ENCODE data around the gene SYNGR2.
A peak's percentile ranks its signal among the peaks of the same experiment; 100 is the strongest.

Gene SYNGR2, protein sequence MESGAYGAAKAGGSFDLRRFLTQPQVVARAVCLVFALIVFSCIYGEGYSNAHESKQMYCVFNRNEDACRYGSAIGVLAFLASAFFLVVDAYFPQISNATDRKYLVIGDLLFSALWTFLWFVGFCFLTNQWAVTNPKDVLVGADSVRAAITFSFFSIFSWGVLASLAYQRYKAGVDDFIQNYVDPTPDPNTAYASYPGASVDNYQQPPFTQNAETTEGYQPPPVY

GRCh38 chr17:78168242-78168902 is at the start of gene SYNGR2:
Gene SYNGR2, plus strand, starts transcription at chr17:78168581. Its CDS starts 36 bp downstream, at chr17:78168617.
- peak; percentile 86 for DNase-seq (ENCODE audit: low spot score)

DNA sequence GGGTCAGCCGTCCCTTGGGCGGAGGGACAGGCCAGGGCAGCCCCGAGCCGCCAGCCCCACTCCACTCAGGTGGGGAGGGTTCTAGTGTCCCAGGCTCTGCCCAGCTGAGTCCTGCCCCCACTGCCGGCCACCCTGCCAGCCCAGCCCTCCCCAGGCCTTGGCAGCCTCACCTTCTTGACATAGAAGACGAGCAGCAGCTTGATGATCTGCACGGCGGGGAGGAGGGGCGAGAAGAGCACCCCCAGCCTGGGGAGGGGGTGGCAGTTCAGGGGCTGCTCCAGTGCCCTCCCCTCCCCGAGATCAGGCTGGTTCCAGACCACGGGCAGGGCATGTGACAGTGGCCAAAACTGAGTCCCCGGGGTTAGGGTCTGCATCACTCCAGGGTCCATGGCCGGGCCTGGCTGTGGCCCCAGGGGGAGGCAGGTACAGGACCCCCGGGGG is 49.6 kb upstream of the SYNGR2 start:
- DNase-seq (ENCODE audit: low spot score) = no peak

DNA sequence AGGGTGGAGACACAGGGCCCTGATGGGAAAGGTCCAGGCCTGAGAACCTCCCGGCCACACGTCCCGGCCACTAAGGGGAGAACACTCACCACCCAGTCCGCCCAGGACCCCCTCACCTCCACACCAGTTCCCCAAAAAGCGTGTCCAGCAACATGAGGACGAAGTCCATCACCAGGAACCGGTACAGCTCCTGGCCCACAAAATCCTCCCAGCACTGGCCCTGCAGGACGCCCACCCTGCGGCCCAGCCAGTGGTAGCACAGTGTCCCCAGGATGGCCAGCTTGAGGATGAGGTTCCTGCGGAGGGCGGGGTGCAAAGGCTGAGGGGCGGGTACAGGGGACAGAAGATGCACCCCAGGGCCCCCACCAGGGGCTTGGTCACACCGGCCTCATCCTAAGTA is 47.8 kb upstream of the SYNGR2 start:
- DNase-seq (ENCODE audit: low spot score) = no peak

- DNase-seq (ENCODE audit: low spot score) = no peak
These were observed 47.2 kb upstream of the SYNGR2 start for GRCh38 chr17:78120971-78121800.

DNA sequence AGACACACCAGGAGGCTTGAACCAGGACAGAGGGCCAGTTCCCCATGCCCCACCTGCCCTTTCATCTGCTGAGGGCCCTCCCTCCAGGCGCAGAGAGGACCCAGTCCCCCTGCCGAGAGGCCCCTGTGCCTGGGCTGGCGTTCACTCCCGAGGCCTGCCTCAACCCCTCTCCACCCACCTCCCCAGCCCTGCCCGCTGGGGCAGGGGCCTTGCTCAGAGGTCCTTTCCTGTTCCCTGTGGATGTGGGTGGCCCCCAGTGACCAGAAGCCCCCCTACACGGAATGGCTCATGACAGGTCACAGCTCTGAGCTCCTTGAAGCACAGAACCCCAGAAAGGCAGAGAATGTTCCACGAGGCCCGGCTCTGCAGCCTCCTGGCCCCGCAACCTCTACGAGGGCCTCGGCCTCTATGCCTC is 46.6 kb upstream of the SYNGR2 start:
- DNase-seq (ENCODE audit: low spot score) = no peak

- DNase-seq (ENCODE audit: low spot score) = no peak
These were observed 46.0 kb upstream of the SYNGR2 start for GRCh38 chr17:78122216-78122930.

DNA sequence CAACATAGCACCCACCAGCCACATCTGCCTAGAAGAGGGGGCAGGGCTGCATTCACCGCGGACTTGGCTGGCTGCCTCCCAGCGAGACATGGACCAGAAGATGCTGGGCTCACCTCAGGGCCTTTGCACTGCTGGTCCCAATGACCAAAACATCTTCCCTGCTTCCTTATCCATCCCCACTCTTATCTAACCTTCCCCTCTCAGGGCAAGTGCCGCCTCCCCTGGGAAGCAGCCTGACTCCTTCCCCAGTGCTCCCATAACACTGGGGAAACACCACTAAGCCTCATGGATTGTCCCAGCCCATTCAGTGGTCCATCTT is 45.5 kb upstream of the SYNGR2 start:
- no peak for DNase-seq (ENCODE audit: low spot score)

GRCh38 chr17:78123258-78123929 is 45.0 kb upstream of the SYNGR2 start:
- no peak for DNase-seq (ENCODE audit: low spot score)

DNA sequence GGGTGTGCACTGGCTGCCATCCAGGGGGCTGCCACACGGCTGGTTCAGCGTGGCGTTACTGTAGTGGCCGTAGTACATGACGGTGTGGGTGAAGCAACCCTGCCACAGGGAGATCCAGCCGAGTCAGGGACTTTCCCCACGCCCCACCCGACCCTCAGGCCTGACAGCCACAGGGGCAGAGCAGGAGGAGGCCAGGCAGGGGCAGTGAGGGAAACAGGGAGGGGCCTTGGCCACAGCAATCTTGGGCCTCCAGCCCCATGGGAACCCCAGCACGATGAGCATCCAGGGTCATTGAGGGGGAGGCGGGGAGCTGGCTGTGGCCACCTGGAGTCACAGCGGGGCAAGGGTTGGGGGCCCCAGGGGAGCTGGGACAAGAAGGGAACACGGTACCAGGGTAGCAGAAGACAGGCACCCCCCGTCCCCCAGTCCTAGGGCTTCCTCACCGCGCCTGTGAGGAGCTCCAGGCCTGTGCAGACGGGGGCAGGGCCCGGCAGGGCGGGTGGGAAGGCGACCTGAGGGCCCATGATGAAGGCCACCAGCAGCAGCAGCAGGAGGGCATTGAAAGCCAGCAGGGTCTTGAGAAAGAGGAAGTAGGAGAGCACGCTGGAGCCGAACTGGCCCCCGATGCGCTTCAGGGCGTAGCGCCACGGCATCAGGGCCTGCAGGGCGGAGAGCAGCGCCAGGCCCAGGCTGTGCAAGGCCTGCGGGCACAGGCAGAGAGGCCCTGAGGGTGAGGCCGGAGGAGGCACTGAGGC is 44.1 kb upstream of the SYNGR2 start:
- DNase-seq (ENCODE audit: low spot score) = no peak

DNA sequence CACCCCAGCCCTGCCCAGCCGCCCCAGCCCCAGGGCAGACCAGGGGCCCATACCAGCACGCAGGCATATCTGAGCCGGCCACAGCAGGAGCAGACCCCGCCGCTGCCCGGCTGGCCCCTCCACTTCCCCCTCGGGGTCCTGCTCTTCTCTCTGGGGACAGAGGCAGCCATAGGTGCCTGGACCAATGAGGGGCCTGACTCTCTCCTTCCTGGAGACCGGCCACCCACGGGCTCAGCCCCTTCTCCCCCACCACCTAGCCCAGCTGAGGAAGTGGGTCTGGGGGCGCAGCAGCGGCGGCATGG is 43.6 kb upstream of the SYNGR2 start:
- DNase-seq (ENCODE audit: low spot score) = no peak

DNA sequence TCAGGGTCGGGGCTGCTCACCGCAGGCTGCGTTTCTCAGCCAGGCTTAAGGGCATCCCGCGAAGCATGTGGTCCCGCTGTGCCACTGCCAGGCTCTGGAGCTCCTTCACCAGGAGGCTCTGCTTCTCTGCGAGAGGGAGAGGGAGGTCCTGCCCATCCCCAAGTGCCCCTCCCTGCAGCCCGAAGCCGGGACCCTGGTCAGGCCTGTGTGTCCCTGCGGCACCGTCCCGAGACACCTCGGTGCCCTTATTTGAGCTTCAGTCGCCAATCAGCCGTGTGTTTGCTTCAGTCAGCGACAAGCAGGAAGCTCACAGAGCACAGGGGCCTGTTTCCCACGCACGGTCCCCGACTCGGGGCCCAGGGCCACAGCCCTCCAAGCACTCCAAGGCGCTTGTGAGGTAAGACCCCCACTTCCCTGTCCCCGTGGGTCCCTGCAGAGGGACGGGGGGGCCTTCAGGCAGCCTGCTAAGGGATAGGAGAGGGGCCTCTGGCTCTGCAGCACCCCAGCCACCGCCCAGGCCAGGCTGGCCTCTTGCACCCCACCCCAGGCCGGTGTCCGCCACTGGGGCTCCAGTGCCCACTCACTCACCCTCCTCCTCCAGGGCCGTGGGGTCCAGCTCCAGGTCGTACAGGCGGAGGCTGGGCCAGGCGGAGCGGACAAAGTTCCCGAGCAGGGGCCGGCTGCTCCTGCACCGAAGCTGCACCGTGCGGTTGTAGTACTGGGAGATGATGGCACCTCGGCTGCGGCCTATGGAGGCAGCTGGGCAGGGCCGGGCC is 43.1 kb upstream of the SYNGR2 start:
- DNase-seq (ENCODE audit: low spot score) = no peak

DNA sequence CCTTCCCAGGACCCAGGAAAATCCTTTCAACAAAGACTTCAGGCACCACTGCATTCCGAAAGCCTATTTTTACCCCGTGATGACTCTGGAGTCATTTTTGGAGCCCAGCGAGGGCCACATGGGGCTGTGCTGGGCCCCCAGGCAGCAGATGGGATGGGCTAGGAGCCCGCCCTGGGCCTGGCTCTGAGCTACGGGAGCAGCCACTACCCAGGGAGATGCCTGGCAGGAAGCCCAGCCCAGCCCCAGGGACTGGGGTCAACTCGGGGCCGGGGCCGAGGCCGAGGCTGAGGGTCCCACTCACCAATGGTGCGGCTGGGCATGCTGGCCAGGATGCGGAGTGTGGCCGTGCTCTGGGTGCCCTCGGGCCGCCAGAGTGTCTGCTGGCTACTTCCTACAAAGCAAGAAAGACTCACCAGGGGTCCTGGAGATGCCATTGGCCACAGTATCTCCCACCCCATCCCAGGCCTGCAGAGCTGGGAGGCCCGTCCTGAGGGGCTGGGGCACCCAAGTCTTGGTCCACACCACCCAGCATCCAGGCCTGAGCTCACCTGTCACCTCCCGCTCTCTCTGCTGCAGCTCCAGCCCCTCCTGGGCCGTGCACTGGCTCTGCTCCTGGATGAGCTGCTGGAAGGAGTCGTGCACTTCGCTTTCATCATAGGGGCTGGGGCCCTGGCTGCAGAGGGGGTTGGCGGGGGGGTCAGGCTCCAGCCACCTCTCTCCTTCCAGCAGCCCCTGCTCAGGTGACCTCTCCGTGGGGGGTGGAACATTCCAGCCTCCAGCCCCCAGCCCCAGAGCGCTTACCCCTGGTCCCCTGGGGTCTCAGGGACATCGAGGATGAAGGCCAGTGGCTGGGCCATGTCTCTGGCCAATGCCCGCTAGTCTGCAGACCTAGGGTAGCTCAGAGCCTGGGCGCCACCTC is 42.1 kb upstream of the SYNGR2 start:
- no peak for DNase-seq (ENCODE audit: low spot score)

- no peak for DNase-seq (ENCODE audit: low spot score)
These were observed 41.5 kb upstream of the SYNGR2 start for GRCh38 chr17:78126895-78127238.

DNA sequence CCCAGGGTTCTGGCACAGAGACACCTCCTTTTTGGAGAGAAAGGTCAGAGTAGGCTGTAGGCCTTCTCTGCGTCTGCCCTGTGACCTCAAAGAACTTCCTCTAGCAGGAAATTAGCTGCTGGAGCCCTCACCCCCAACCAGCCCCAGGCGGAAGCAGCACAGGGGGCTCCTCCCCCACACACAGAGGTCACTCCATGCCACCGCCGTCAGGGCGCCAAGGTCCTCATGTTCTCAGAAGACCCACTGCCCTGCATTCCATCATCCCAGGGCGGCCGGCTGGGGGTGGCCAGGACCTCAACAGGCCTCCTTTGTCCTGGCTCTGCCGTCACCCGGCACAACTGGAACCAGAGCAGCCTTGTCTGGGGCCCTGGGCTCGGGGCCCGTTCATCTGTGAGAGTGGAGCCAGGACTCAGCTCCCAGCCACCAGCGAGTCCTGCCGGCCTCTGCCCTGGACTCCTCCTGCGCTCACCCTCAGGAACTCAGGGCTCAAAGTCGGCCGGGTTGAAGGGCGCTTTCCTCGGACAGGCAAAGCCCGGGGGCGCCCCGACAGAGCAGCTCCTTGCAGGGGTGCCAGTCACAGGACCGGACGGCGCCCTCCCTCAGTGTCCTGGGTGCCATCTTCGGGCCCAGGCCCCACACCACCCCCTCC is 41.0 kb upstream of the SYNGR2 start:
- DNase-seq (ENCODE audit: low spot score) = peak; percentile 36

- peak; percentile 37 for DNase-seq (ENCODE audit: low spot score)
These were observed 40.4 kb upstream of the SYNGR2 start for GRCh38 chr17:78127888-78128550.

DNA sequence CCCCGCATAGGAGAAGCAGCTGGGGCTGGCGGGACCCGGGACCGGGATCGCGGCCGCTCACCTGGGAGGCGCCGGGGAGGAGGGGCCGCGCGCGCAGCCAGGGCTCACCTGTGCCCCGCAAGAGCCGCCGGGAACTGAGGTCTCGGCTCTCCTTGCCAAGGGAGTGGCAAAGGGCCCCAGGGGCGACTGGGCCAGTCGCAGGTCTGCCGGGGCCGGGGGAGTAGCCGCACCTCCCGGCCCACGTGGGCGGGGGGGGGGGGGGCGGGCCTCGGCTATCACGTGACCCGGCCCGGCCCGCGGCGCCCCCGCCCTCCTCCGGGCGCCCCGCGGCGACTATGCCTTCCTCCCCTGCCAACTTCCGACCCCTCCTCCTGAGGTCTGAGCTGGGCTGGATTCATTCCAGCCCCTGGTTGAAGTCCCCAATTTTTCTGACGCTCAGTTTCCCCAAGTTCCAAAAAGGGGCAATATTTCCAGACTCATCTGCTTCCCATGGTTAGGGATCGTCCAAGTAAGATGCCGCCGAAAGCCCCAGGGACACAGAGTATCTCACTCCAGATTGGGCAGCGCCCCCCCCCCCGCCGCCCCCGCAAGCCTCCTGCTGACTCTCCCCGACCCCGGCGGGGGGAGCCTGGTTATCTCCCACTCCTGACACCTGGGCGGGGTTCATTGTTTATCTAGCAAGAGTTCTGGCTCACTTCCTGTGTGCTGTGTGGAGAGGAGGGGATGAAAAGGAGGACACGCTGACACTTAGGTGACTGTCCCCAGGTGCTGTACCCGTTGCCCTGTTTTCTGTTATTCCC is 39.6 kb upstream of the SYNGR2 start, which contains the start of gene TMC6:
TMC6 (minus strand) TSS at position 205 of the 800 bp plus-strand sequence. CDS start 1,923 bp downstream, outside the sequence.
- DNase-seq (ENCODE audit: low spot score) = peak; percentile 73

DNA sequence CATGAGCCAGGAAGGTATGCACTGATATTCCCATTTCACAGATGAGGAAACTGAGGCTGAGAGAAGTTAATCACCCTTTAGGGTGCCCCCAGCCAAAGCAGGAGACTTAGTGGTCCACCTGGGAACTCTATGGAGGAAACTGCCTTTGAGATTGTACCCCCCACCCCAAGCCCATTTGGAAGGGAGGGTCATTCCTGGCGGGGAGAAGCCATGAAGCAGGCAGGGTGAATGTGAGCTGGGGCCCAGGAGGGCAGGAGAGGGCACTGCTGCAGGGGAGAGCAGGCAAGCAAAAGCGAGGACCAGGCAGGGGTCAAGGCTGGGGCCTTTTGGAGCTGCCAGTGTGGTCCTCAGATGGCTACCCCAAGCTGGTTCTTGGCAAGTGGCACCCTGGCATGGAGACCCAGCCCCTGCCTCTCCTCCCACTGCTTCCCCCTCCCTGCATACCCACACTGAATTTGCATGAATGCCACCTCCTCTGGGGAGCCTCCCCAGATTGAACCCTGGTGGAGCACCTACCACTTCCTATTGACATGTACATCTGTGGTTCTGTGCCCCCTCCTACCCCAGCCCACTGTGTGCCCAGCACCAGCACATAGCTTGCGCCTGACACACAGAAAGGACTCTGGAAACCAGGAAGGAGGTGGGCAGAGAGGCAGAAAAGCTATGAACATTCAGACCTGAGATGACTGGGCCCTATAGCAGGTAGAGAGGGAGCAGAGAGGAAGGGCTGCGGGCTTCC is 38.9 kb upstream of the SYNGR2 start:
- no peak for DNase-seq (ENCODE audit: low spot score)

All from kidney tubule cell (primary cell).